Hepatic stellate cell (primary cell): ENCODE data around the gene MFSD12.

ENCODE experiments used
- DNase-seq: peaks from one replicate; pipeline ENCODE4 v3.0.0; 2011; ENCODE audit warnings: low spot score

Gene MFSD12

DNA sequence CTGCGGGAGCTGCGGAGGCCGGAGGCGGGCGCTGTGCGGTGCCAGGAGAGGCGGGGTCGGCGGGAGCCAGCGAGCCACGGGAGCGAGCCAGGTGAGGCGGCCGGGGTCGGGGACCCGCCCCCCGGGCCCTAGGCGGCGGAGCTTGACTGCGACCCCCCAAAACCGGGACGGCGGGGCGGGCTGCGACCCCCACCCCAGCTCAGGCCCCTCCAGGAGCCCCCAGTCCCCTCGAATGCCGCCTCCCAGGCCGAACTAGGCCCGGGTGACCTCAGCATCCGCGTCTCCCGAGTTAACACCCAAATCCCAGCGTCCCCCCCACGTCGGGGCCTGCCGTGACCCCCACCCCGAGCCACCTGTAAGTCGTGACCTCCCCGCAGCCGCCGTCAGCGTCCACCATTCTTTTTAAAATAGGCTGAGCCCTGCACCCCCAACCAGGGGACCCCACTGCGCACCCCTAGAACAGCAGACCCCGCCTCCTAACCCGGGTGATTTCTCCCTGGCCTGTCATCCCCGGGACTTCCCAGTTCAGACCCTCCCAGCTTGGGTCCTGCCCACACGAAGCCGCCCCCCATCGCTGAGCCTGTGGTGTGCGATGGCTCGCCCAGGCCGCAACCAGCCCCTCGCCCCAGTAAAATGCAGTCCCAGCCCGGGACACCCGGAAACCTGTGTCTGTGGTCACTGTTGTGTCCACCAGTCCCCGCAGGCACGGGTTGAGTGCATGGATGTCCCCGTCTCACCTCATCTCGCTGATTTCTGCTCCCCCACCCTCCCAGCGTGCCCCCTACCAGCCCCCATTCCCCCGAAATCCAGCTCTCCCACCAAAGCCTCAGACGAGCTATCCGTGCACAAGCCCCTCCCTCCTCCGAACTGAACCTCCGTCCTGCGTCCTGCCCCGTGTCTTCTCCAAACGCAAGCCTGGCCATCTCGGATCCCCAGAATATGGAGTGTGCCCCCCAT is 50.7 kb downstream of the MFSD12 start:
- DNase-seq, result peak; percentile 59

DNA sequence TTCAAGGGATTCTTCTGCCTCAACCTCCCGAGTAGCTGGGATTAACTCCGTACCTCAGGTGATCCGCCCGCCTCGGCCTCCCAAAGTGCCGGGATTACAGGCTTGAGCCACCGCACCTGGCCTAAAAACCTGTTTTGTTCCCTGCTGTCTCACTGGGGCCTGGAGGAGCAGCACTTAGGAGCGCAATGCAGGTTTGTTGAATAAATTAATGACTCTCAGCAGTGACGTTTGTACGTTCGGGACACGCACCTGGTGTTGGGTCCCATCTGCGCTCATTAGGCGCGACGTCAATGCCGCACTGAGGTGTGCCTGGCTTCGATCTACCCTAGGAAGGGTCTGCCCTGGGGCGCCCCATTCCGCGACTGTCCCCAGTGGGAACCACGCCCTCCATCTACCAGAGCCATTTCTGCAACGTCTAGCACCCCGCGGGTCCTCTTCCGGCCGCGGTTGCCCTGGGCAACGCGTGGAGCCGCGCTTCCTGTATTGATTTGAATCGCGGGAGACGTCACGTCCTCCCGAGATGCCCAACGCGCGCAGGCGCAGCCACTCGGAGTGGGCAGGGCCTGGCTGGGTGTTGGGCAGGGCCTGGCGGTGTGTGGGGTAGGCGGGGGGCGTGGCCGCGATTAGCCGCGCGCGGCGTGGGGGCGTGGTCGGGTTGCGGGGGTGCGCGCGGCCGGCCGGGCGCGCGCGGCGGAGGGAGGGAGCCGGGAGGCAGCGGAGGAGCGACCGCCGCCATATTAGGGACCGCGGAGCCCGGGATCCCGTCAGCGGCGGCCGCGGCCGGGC is 51.6 kb downstream of the MFSD12 start, which contains the start of gene FZR1:
Gene FZR1 (plus strand): TSS at position 714 of the 786 bp plus-strand sequence. CDS start 16,679 bp downstream, outside the sequence.
- DNase-seq, result peak; percentile 100

DNA sequence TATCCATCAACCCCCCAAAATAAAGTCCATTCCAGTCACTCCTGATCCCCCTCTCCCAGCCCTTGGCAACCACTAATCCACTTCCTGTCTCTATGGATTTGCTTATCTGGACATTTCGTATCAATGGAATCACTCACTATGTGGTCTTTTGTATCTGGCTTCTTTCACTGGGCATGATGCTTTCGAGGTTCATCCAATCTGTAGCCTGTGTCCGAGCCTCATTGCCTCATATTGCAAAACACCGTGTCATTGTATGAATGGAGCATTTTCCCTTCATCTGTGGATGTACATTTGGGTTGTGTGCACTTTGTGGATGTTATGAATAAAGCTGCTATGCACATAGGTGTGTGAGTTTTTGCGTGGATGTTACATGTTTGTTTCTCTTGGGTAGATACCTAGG is 52.7 kb downstream of the MFSD12 start:
- DNase-seq, result no peak

DNA sequence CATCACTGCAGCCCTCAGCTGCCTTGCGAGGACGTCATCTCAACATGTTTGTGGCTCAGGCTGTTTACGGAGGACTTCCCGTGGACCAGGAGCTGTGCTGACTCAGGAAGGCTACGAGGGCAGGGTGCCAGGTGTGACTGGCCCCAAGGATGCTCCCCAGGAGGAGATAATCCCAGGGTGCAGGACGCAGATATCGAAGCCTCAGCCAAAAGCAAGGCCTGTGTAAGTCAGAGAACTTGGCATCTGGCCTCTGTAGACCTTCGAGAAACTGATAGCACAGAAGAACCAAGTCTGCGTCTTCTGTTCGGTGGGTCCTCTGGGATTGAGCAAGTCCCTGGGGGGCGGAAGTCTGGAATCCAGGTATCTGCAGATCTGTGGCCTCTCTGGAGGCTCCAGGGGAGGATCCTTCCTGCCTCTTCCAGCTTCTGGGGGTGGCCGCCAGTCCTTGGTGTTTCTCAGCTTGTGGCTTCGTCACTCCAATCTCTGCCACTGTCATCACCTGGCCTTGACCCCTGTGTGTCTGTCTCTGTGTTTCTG is 54.3 kb downstream of the MFSD12 start:
- DNase-seq, result no peak

DNA sequence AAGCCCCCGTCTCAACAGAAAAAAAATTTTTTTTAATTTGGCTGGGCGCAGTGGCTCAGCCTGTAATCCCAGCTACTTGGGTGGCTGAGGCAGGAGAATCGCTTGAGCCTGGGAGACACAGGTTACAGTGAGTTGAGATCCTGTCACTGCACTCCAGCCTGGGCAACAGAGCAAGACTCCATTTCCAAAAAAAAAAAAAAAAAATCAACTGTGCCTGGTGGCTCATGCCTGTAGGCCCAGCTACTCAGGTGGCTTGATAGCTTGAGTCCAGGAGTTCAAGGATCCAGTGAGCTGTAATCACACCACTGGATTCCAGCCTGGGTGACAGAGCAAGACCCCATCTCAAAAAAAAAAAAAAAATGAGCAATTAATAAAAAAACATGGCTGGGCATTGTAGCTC is 55.6 kb downstream of the MFSD12 start:
- DNase-seq, result no peak

DNA sequence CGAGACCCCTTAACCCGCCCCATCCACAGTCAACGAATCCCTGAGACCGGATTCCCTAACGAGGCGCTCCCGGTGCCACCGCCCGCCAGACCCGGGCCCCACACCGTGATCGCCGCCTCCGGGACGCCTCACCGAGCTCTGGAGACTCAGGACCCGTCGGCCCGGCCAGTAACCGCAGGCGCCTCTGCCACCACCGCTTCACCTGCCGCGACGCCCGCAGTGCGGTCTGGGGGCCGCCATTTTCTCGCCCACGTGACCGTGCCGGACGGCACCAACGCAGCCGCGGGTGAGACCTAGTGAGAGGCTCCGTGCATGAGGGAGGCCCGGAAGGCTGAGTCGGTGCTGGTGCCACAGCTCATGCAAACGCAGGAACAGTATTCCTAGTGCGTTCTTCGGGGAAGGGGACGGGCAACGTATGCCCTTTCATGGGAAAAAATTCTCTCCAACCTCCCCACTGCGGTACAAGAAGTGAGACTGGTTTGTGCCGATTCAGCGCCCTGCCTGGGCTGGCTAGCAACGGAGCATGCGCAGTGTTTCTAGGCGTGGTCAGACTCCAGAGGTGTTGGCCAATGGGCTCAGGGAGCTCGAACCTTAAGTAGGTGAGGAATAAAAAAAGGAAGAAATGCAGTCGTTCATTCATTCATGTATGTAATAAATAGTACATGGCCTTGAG is 56.8 kb downstream of the MFSD12 start, which contains the start of gene DOHH:
Gene DOHH (minus strand): TSS at position 246 of the 673 bp plus-strand sequence. CDS start 3,860 bp downstream, outside the sequence.
- peak; percentile 100 for DNase-seq

DNA sequence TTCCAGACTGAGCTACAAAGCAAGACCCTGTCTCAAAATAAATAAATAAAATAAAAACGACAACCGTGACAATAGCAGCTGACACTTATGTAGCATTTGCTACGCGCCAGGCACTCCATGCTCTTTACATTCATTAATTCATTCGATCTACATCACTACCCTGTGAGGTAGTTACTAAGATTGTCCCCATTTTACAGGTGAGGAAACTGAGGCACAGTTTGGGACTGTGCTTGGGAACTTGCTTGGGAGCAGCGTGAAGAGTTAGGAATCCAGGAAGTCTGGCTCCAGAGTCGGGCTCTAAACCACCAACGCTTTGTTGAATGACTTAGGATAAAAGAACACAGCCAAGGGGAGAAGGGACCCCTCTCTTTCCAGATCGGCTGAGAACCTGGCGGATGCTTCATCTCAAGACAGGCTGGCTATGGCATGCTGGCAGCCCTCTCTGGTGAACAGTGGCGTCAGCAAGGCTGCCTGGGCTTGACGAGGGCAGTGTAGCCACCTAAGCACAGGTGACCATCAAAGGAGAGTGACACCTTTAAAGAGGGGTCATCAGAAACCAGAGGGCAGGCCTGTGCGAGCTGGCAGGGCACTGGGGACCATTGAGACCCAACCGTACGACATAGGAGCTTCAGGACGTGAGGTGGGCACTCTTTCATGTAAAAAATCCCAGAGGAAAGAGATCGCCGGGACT is 57.5 kb downstream of the MFSD12 start:
- no peak for DNase-seq

DNA sequence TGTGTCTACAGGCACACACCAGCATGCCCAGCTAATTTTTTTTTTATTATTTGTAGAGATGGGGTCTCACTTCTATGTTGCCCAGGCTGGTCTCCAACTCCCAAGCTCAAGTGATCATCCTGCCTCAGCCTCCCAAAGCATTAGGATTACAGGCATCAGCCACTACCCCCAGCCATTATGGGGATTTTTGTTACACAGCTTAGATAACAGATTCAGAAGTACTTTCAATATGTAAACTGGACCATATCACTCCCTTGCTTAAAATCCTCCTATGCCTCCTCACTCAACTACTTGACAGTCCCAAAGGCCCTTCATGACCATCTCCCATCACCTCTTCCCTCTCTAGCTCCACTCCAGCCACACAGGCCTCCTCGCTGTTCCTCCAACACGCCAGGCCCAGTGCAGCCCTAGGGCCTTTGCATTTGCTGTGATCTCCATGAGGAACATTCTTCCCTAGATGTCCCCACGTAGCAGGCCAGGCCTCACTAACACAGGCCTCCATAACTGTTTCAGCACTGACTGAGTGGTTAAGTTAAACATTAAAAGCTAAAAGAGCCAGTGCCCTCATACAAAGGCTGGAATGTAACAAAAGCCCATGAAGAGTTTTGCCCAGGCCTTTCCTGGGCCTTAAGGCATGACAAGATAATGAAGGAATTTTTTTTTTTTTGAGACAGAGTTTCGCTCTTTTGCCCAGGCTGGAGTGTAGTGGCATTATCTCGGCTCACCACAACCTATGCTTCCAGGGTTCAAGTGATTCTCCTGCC is 59.4 kb downstream of the MFSD12 start:
- DNase-seq, result no peak

DNA sequence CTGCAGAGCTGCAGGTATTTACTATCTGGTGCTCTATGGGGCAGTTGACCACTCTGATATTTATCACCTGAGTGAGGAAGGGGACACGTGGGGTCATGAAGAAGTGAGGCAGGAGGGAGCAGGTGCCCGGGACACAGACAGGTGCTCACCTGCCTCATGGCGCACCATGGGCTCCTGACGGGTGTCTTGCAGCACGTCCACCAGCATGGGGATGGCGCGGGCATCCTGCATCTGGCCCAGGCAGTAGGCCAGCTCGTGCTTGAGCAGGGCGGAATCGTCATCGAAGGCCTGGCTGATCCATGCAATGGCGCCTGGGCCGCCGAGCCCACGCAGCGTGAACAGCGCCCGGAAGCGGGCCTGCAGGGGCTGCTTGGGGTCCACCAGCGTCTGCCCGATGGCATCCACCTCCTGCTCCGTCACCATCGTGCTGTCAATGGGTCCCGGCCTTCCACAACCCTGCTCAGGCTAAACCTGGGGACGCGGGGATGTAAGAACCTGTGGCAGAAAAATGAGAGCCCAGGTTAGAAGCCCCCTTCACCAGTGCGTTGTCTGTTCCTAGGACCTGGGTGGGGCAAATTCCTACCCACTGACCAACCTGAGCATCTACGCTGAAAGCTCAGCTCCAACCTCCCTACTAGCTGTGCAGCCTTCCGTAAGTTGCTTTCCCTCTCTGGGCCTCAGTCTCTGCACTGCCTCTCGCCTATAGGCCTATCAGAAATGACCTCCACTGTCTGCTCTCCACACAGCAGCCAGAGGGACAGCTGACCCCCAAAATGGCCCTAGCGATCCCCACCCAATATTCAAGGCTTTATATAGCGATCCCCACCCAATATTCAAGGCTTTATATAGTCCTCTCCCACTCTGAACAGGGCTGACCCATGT is 60.8 kb downstream of the MFSD12 start:
- DNase-seq, result no peak

DNA sequence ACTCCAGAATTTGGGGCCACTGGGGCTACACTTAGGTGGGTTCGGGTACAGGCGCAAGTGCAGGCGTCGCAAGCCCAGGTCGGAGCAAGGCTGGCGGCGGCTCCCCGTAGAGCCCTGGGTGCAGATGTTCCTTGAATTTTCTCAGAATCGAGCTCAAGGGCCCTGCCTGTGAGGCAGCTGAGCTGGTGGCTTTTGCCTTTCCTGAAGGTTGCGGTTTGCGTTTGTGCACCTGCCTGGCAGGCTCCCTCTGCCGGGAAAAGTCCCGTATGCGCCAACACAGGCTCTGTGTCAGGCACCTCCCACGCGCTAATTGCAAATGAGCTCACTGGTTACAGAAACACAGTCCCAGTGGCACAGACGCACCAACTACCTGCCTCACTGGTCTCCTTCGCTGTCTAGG is 62.8 kb downstream of the MFSD12 start:
- DNase-seq, result no peak
